NCI-H2081 (cell line): ENCODE data around the gene NUDCD2.
"Not testable (repeated sequence)": the region's sequence is repeated elsewhere in the genome, so short reads cannot be mapped to it uniquely, and the experiment has no call there.

ENCODE experiments used
- DNase-seq, 2 experiments: peaks; one replicate each; lab custom pipeline; 2025; lab: John Stamatoyannopoulos, UW

The NUDCD2 gene

DNA sequence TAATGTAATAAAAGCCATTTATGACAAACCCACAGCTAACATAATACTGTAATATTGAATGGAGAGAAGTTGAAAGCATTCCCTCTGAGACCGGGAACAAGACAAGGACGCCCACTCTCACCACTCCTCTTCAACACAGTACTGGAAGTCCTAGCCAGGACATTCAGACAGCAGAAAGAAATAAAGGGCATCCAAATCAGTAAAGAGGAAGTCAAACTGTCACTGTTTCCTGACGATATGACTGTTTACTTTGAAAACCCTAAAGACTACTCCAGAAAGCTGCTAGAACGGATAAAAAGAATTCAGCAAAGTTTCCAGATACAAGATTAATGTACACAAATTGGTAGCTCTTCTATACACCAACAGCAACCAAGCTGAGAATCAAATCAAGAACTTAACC is 33.8 kb downstream of the NUDCD2 start:
- DNase-seq, result not testable (repeated sequence)

DNA sequence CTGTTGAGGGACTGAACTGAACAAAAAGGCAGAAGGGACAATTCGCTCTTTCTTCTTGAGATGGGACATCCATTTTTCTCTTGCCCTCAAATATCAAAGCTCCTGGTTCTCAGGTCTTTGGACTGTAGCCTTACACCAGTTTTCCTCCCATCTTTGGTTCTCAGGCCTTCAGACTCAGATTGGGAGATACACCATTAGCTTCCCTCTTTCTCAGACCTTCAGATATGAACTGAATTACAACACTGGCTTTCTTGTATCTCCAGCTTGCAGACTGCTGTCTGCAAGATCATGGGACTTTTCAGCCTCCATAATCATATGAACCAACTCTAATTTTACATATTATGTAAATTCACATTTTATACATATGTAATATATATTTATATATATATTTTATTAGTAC is 35.1 kb downstream of the NUDCD2 start:
- DNase-seq, result no peak

DNA sequence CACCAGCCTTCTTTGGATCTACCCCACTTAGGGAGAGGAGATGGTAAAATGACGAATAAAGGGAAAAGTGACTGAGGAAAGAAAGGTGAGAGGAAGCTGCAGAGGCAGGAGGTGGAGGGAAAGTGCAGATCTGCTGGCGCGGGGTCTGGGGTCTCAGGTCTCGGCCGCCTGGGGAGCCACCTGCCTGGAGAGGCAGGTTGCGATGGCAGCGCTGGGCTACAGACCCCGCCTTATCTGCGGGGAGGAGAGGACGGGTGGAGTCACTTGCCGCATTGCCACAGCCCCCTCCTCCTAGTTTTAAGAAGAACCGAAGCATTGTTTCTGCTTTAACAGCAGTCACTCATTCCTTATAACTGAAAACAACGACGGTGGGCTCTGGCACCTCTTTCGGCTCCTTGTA is 44.2 kb downstream of the NUDCD2 start:
- not testable (repeated sequence) for DNase-seq

DNA sequence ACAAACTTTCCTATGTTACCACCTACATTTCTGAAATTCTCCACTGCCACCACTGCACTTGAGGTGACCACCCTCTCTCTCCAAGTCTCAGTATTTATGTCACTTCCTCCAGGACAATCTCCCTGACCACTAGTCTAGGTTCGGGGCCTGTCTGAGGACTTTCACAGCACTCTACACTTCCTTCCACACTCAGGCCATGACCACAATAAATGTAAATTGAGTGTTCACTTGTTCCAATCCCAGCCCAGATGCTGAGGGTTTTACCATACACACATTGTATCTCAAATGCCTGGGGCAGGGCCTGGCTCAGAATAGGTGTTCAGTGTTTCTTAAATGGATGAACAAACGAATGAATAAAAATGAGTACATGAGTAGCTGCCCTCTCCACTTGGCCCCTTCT is 49.4 kb downstream of the NUDCD2 start:
- DNase-seq, result no peak

DNA sequence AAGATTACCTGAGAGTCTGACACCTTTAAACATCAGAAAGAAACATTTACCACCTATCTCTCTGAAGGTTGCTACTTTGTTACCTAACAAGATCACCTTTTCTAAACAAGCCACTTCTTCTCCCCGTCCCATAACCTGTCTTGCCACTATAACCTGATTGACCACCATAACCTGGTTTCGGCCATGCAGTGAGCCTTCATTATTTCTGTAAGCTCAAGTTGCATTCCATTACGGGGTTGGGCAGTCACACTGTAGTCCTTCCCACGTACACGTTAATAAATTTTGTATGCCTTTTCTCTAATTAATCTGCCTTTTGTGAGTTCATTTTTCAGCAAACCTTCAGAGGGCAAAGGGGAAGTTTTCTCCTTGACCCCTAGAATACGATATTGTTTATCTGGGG is 50.5 kb downstream of the NUDCD2 start:
- no peak for DNase-seq

DNA sequence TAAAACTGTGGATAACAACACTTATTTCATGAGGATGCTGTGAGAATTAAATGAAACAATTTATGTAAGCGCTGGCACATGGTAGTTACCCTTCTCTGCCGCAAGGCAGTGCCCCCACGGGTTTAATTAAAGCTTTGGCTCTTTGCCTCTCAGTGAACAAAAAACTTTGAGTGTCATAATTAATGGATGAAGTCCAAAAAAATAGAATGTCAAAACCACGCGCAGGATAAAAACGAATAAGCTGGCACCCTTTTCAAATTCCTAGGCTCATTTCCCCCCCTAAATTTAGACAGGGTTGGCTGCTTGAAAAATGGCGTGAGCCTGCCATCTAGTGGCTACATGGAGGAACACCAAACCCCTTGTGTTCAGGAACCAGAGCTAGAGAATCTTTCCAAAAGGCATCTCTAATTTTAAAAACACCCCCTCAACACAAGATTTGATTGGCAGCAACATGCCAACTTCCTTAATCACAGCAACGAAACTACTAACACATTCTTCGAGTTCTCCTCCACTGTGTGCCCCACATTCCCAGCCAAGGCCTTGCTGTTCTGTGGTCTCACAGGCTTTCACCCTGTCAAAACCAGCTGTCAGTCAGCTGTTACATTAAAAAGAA is 51.5 kb downstream of the NUDCD2 start:
- DNase-seq, result peak; percentile 59 to 63

DNA sequence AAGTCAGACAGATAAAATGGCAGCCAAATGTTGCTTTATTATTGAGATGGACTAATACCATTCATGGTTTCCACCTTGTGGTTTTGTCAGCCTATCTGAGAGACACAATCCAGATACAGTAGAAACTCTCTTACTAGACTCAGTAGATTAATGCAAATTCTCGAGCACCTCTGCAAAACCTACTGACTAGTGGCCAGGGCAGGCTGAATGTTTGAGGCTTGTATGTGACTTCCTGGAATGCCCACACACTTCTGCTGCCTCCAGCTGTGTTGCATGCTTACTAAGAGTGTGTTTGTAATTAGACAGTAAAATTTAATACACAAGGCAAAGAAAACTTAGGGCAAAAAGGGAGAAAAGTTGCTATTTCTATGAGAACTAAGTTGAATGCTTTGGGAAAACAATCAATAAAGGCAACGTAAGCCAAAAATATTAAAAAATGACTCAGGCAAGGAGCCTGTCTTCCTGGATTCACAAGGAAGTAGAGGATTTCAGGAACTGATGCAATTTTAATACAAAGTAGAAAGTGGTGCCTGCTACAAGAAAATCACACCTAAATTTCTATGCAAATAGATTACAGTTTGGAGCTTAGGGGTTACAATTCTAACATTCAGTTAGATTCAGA is 52.8 kb downstream of the NUDCD2 start:
- DNase-seq, result no peak

DNA sequence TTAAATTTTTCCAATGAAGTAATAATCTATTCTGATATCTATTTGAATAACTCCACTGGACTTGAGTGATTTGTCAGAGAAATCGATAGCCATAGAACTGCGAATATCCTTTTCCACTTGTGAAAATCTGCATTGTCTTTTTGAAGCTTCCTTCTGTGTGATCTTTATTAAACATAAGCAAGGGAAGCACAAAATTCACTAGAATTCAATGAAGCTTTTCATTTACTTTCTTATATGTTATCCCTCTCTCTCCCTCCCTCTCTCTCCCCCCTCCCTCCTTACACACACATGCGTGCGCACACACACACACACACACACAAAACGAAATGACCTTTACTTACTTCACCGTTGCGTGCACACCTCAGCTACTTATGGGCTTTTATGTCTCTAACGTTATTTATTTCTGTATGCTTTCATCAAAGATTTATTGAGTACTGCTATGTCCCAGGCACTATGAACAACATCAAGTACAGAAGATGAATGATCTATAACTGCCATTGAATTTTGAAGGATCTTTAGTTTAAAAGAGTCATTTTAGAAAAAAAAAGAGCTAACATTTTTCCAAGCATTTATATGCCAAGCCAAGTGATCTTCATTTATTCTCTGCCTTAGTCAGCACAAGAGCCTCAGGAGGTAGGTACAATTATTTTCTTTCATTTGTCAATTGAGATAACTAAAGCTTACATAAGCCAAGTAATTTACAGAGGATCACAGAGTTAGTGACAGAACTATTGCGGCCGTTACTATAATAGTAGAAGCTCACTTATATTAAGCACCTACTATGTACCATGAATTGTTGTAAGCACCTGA is 55.3 kb downstream of the NUDCD2 start:
- no peak for DNase-seq

DNA sequence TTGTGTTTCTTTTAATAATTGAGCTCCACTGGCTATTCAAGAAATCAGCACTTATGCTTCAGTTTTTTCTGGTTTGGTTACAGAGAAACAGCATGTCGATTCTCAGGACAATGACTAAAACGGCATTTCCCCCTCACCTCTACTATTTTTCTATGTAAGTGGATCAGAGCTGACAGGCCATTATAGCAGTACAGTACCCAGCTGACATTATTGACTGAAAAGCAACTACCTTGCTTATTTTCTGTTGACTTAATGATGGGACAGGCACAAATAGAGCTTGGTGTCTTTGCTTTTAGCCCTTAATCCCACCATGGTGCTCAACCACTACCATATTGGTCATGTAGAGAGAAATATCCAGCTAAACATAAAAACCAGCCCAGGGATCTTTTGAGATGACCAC is 57.9 kb downstream of the NUDCD2 start:
- no peak for DNase-seq

DNA sequence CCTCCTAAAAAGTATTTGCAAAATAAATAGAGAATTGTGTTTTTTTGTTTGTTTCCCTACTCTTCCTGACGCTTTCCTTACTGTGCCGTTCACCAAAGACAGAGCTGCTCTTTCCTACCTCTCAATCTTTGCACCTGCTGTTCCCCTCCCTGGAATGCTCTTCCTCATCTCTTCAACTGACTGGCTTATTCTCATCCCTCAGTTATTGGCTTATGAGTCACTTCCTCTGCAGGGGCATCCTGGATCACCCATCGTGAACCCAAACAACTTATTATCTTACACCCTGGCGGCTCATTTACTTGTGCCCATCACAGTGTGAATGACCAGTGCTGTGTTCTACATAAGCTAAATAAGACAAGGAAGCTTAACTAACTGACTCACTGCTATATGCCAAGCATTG is 58.6 kb downstream of the NUDCD2 start:
- DNase-seq, result no peak

DNA sequence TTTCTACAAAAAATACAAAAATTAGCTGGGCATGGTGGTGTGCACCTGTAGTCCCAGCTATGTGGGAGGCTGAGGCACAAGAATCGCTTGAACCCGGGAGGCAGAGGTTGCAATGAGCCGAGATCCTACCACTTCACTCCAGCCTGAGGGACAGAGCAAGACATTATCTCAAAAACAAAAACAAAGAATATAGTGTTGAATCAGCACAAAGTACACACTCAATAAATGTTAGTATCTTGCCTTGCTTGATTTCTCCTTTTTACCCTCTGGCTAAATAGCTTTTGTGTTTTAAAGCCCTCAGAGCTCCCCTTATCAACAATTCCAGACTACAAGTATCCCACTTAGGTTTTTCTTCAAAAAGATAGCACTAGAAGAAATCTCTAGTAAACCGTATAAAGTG is 60.0 kb downstream of the NUDCD2 start:
- no peak for DNase-seq

DNA sequence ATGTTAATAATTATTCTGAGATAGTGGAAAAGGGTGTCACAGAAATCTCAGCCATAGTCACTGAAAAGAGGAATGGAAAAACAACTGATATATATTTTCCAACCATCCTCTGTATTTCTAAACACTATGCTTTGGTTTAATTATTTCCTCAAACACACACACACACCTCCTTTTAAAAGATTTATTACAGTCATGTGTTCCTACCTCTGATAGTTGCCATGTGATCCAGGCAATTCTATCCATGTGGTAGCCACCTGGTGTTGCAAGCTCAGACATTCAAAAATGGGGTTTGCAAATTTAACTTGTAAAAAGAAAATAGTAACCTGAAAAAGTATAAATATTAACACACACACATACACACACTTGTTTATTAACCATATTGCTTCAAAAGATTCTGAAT is 62.5 kb downstream of the NUDCD2 start:
- DNase-seq, result no peak

DNA sequence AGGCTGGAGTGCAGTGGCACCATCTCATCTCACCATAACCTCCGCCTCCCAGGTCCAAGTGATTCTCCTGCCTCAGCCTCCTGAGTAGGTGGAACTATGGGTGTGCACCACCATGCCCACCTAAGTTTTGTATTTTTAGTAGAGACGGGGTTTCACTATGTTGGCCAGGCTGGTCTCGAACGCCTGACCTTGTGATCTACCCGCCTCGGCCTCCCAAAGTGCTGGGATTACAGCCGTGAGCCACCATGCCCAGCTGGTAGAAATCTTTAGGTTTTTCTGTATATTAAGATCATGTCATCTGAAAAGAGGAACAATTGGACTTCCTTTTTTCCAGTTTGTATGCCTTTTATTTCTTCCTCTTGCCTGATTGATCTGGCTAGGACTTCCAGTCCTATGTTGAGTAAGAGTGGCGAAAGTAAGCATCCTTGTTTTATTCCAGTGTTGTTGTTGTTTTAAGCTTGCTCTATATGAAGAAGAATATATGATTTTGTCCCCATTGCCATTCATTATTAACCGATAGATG is 63.0 kb downstream of the NUDCD2 start:
- DNase-seq, result not testable (repeated sequence)
